Activated gamma-delta T cell treated with Interleukin-2 at 50 U/mL for 16 hours (primary cell): ENCODE measurements around the gene EAF2.

ENCODE experiments used
- DNase-seq: peaks from one replicate; pipeline ENCODE4 v3.0.0-alpha.2; 2020

Gene EAF2

GRCh38 chr3:121863801-121864200 lies 28.8 kb downstream of the EAF2 start:
- DNase-seq = no peak

- DNase-seq = no peak
Measured at GRCh38 chr3:121869736-121870135, 34.7 kb downstream of the EAF2 start.

GRCh38 chr3:121870717-121871116 lies 35.7 kb downstream of the EAF2 start:
- DNase-seq = no peak

GRCh38 chr3:121871430-121871829 lies 36.4 kb downstream of the EAF2 start:
- no peak for DNase-seq

- DNase-seq = no peak
Measured at GRCh38 chr3:121878411-121878810, 43.4 kb downstream of the EAF2 start.

- no peak for DNase-seq
Measured at GRCh38 chr3:121883507-121883906, 48.5 kb downstream of the EAF2 start.

GRCh38 chr3:121885386-121885785 lies 50.4 kb downstream of the EAF2 start:
- DNase-seq = no peak

- DNase-seq = no peak
Measured at GRCh38 chr3:121894301-121894990, 59.4 kb downstream of the EAF2 start, which contains the start of gene SLC15A2. Gene SLC15A2, plus strand, starts transcription at chr3:121894401. Its CDS starts 76 bp downstream, at chr3:121894477.

- no peak for DNase-seq
Measured at GRCh38 chr3:121895121-121895520, 60.1 kb downstream of the EAF2 start.

GRCh38 chr3:121895736-121896135 lies 60.7 kb downstream of the EAF2 start:
- DNase-seq = no peak

GRCh38 chr3:121896823-121897222 lies 61.8 kb downstream of the EAF2 start:
- no peak for DNase-seq

GRCh38 chr3:121897296-121897695 lies 62.3 kb downstream of the EAF2 start:
- DNase-seq = no peak

GRCh38 chr3:121913305-121913990 lies 78.4 kb downstream of the EAF2 start:
- DNase-seq = no peak

- no peak for DNase-seq
Measured at GRCh38 chr3:121914081-121914998, 79.3 kb downstream of the EAF2 start.

- no peak for DNase-seq
Measured at GRCh38 chr3:121916189-121916588, 81.2 kb downstream of the EAF2 start.

- DNase-seq = no peak
Measured at GRCh38 chr3:121918779-121919483, 83.9 kb downstream of the EAF2 start.

- DNase-seq = no peak
Measured at GRCh38 chr3:121924734-121925133, 89.7 kb downstream of the EAF2 start.

- DNase-seq = no peak
Measured at GRCh38 chr3:121926380-121926779, 91.4 kb downstream of the EAF2 start.
